GM12872 (cell line): ENCODE data around the gene FOXN1.

Experiments
- TF ChIP-seq, protein P1 (sequence below): IDR thresholded peaks from 3 replicates; pipeline ENCODE4 v1.5.1; 2011; ENCODE audit warnings: low read depth, mild to moderate bottlenecking, low read length, moderate library complexity; ENCODE audit not compliant: insufficient read depth

Gene FOXN1, protein sequence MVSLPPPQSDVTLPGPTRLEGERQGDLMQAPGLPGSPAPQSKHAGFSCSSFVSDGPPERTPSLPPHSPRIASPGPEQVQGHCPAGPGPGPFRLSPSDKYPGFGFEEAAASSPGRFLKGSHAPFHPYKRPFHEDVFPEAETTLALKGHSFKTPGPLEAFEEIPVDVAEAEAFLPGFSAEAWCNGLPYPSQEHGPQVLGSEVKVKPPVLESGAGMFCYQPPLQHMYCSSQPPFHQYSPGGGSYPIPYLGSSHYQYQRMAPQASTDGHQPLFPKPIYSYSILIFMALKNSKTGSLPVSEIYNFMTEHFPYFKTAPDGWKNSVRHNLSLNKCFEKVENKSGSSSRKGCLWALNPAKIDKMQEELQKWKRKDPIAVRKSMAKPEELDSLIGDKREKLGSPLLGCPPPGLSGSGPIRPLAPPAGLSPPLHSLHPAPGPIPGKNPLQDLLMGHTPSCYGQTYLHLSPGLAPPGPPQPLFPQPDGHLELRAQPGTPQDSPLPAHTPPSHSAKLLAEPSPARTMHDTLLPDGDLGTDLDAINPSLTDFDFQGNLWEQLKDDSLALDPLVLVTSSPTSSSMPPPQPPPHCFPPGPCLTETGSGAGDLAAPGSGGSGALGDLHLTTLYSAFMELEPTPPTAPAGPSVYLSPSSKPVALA

DNA sequence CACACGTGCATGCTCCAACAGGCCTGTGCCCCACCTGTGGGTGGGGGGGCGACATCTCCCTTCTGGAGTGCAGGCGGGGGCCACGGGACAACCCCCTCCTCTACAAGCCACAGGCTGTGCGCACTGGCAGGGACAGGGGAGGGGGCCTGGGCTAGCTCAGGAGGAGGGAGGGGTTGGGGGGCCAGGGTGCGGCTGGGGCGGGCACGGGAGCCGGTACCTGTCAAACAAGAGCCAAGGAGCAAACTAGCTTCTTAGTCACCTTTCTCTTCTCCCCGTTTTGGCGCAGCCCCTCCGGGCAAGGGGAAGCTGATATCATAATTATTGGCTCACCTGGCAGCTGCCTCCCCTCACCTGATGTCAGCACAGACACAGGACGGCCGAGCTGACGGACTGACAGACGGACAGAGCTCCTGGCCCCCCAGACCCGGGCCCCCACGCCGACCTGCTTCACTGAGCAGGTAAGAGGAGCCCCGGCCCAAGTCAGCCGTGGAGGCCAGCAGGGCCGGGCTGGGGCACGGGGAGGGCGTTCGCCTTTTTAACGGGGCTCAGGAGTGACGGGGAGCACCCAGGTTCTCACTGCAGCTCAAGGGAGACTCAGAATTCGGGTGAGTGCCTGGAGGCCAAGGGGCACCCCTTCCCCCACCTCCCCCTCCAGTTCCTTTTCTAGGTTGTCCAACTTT is at the start of gene FOXN1:
Gene FOXN1 (plus strand): TSS at position 363 of the 680 bp plus-strand sequence. CDS start 17,622 bp downstream, outside the sequence.
- TF ChIP-seq, protein P1, sequence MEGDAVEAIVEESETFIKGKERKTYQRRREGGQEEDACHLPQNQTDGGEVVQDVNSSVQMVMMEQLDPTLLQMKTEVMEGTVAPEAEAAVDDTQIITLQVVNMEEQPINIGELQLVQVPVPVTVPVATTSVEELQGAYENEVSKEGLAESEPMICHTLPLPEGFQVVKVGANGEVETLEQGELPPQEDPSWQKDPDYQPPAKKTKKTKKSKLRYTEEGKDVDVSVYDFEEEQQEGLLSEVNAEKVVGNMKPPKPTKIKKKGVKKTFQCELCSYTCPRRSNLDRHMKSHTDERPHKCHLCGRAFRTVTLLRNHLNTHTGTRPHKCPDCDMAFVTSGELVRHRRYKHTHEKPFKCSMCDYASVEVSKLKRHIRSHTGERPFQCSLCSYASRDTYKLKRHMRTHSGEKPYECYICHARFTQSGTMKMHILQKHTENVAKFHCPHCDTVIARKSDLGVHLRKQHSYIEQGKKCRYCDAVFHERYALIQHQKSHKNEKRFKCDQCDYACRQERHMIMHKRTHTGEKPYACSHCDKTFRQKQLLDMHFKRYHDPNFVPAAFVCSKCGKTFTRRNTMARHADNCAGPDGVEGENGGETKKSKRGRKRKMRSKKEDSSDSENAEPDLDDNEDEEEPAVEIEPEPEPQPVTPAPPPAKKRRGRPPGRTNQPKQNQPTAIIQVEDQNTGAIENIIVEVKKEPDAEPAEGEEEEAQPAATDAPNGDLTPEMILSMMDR, result no peak

DNA sequence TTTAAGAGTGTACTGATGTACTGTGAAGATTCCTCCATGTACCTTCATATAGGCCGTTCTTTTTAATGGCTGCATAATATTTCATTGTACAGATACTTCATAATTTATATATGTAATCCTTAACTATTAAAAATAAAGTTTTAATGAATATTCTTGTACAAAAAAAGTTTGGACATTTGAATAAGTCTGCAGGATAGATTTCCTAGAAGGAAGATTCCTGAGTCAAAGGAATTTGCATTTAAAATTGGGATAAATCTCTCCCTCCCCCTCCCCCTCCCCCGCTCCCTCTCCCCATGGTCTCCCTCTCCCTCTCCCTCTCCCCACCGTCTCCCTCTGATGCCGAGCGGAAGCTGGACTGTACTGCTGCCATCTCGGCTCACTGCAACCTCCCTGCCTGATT is 48.3 kb upstream of the FOXN1 start:
- TF ChIP-seq, protein P1, result no peak

DNA sequence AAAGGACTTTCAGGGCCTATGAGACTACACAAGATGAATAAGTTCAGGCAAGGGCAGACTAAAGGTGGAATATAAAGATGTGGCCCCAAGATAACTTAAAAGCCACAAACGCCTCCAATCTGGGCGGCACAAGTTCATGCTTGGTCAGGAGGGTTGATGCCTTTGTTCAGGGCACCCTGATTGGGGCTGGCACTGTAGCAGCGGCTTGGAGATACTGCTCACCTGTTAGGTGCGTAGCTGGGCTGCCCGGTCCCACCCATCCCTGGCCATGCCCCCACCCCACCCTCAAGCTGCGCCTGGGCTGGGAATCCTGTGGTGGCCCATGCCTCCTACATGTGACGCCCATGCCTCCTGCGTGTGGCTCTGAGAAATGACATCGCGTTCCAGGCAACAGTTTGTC is 45.2 kb upstream of the FOXN1 start:
- TF ChIP-seq, protein P1, result no peak

DNA sequence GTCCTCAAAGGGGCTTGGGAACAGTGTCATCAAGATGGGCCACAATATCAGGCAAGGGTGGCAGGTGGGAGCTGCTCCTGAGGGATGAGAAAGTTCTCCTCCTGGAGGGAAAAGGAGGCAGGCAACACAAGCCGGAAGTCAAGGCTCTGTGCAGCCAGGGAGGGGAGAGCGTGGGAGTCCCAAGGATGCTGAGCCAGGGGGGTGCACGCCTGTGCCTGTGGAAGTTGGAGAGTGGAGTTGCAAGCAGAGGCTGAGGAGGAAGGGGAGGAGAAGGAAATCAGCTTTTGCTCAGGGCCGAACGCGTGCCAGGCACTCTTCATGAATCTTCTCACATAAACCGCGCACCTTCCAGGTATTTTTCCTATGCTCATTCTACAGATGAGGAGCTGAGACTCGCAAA is 40.1 kb upstream of the FOXN1 start:
- TF ChIP-seq, protein P1, result no peak

DNA sequence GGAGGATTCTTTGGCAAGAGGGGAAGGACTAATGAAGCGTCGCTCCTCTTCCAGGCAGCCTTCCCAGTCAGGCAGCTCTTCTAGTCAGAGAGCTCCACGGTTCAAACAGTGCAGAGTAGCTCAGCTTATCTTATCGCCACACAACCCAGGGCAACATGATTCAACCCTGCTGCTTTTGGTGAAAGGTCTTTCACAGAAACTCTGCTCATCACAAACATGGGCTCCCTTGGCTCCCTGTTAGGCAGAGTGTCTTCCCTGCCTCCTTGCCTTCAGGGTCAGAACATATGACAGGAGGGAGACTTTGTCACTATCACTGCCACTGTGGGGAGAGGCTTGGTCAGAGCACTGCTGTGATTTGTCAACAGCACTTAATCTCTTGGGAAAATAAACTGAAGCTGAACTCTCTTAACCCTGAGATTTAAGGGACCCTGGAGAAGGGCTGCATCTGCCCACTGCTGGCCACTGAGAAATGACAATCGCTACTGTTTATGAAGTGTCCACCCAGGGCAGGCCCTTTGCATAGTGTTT is 39.6 kb upstream of the FOXN1 start:
- TF ChIP-seq, protein P1, result no peak

DNA sequence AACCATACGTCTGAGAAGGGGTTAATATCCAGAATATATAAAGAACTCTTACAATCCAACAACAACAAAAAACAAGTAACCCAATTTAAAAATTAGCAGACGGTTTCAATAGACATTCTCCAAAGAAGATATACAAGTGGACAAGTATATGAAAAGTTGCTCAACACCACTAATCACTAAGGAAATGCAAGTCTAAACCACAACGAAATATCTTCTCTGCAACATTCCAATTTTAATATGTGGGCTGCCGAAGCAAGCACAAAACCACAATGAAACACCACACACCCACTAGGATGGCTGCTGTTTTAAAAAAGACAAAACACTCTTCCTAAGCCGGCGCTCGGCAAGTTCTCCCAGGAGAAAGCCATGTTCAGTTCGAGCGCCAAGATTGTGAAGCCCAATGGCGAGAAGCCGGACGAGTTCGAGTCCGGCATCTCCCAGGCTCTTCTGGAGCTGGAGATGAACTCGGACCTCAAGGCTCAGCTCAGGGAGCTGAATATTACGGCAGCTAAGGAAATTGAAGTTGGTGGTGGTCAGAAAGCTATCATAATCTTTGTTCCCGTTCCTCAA is 38.6 kb upstream of the FOXN1 start:
- TF ChIP-seq, protein P1, result no peak

DNA sequence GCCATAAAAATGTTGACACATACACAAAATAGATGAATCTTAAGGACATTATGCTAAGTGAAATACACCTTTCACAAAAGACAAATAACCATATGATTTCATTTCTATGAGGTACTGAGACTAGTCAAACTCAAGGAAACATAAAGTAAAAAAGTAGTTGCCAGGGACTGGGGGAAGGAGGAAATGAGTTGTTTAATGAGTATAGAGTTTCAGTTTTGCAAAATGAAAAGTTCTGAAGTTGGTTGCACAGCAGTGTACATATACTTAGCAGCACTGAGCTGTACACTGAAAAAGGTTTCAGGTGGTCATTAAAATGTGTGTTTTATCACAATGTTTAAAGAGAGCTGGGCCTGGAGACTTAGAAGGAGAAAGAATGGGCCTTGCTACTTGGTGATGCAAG is 37.4 kb upstream of the FOXN1 start:
- TF ChIP-seq, protein P1, result no peak
